ENCODE measurements around the gene CAMK2A. TPM values are rescaled to one million over a fixed set of nuclear protein-coding genes. Genes with fewer than 3 reads are reported as not detected.

CAMK2A gene
- total RNA-seq, 2 donors from 2014 or later, result 0.05 to 0.61 TPM

GRCh38 chr5:150284311-150284710 is 5.3 kb downstream of the CAMK2A start:
- intact Hi-C loops (cut with DNase I), result no loop called here
- Histone ChIP-seq H3K27ac (no peak overlapping the region), H3K4me1 (no peaks in the 10 kb centered on the region), H3K4me3 (no peak overlapping the region), H3K36me3 (no peaks in the 10 kb centered on the region), H3K9ac (ENCODE audit: low read depth in 2 of 2, low read length in 2 of 2) (no peak overlapping the region), H3K9me3 (no peaks in the 10 kb centered on the region), H3K27me3 (no peaks in the 10 kb centered on the region)
- no peak for TF ChIP-seq CTCF (IDR thresholded peaks at IDR 0.05)
- DNase-seq, result no peak

GRCh38 chr5:150283904-150284303 is 5.7 kb downstream of the CAMK2A start:
- Histone ChIP-seq H3K4me1 (no peaks in the 10 kb centered on the region), H3K9ac (ENCODE audit: low read depth in 2 of 2, low read length in 2 of 2) (no peak overlapping the region), H3K27ac (no peak overlapping the region), H3K4me3 (no peak overlapping the region), H3K9me3 (no peaks in the 10 kb centered on the region), H3K27me3 (no peaks in the 10 kb centered on the region), H3K36me3 (no peaks in the 10 kb centered on the region)
- TF ChIP-seq CTCF (IDR thresholded peaks at IDR 0.05), result no peak
- intact Hi-C loops (cut with DNase I), result no loop called here
- no peak for DNase-seq

GRCh38 chr5:150281987-150282386 is 7.6 kb downstream of the CAMK2A start:
- H3K9me3 ChIP-seq, result no peaks in the 10 kb centered on the region
- H3K9ac ChIP-seq (ENCODE audit: low read depth in 2 of 2, low read length in 2 of 2), result no peak overlapping the region
- intact Hi-C loops (cut with DNase I), result no loop called here
- DNase-seq, result no peak
- H3K27ac ChIP-seq, result no peak overlapping the region
- no peak overlapping the region for H3K4me3 ChIP-seq
- H3K4me1 ChIP-seq, result no peaks in the 10 kb centered on the region
- H3K27me3 ChIP-seq, result no peaks in the 10 kb centered on the region
- H3K36me3 ChIP-seq, result no peaks in the 10 kb centered on the region
- TF ChIP-seq CTCF (IDR thresholded peaks at IDR 0.05), result no peak

GRCh38 chr5:150279330-150280020 is 10.1 kb downstream of the CAMK2A start:
- no peak overlapping the region for H3K27ac ChIP-seq
- DNase-seq, result no peak
- TF ChIP-seq CTCF (IDR thresholded peaks at IDR 0.05), result no peak
- H3K36me3 ChIP-seq, result no peaks in the 10 kb centered on the region
- H3K27me3 ChIP-seq, result no peaks in the 10 kb centered on the region
- H3K4me3 ChIP-seq, result no peak overlapping the region
- no peaks in the 10 kb centered on the region for H3K4me1 ChIP-seq
- H3K9me3 ChIP-seq, result no peaks in the 10 kb centered on the region
- intact Hi-C loops (cut with DNase I), result no loop called here
- H3K9ac ChIP-seq (ENCODE audit: low read depth in 2 of 2, low read length in 2 of 2), result no peak overlapping the region

- H3K9ac ChIP-seq (ENCODE audit: low read depth in 2 of 2, low read length in 2 of 2), result no peak overlapping the region
- H3K9me3 ChIP-seq, result no peaks in the 10 kb centered on the region
- no peaks in the 10 kb centered on the region for H3K36me3 ChIP-seq
- no peak overlapping the region for H3K27ac ChIP-seq
- H3K4me1 ChIP-seq, result no peaks in the 10 kb centered on the region
- no peak for DNase-seq
- TF ChIP-seq CTCF (IDR thresholded peaks at IDR 0.05), result no peak
- H3K27me3 ChIP-seq, result no peaks in the 10 kb centered on the region
- intact Hi-C loops (cut with DNase I), result no loop called here
- H3K4me3 ChIP-seq, result no peak overlapping the region
Measured at GRCh38 chr5:150278916-150279315, 10.7 kb downstream of the CAMK2A start.

Measured in colonic mucosa (tissue), 4 donors.